Measurements from ENCODE around the gene DRAXIN.
"Not testable (repeated sequence)": the region's sequence is repeated elsewhere in the genome, so short reads cannot be mapped to it uniquely, and the experiment has no call there.

DRAXIN gene

GRCh38 chr1:11691302-11691914 lies at the start of gene DRAXIN:
TSS of gene DRAXIN (plus strand) at chr1:11691710. CDS start at chr1:11706259, 14,549 bp downstream.
- Histone ChIP-seq H3K27ac (peak within 1 kb of the TSS in 1 of 21 experiments; percentile 37), H3K4me3 (peak within 1 kb of the TSS in 6 of 7 experiments; percentile 14 to 47 (median 28))

GRCh38 chr1:11641776-11642305 lies 49.7 kb upstream of the DRAXIN start:
- H3K27ac ChIP-seq, result no peak overlapping the region
- no peak overlapping the region for H3K4me3 ChIP-seq

GRCh38 chr1:11642418-11643017 lies 49.0 kb upstream of the DRAXIN start:
- not testable (repeated sequence) for H3K4me3 ChIP-seq, H3K27ac ChIP-seq

- Histone ChIP-seq H3K27ac (no peak overlapping the region), H3K4me3 (no peak overlapping the region)
Observed at GRCh38 chr1:11643782-11644181, 47.7 kb upstream of the DRAXIN start.

- no peak overlapping the region for H3K27ac ChIP-seq
- H3K4me3 ChIP-seq, result no peak overlapping the region
Observed at GRCh38 chr1:11645270-11645669, 46.2 kb upstream of the DRAXIN start.

- no peak overlapping the region for H3K27ac ChIP-seq
- H3K4me3 ChIP-seq, result no peak overlapping the region
Observed at GRCh38 chr1:11645670-11646265, 45.7 kb upstream of the DRAXIN start.

- no peak overlapping the region for H3K4me3 ChIP-seq
- no peak overlapping the region for H3K27ac ChIP-seq
Observed at GRCh38 chr1:11646317-11646716, 45.2 kb upstream of the DRAXIN start.

GRCh38 chr1:11647333-11647732 lies 44.2 kb upstream of the DRAXIN start:
- Histone ChIP-seq H3K27ac (peak overlapping the region in 2 of 21 experiments; percentile 19 to 62), H3K4me3 (no peak overlapping the region)

GRCh38 chr1:11648039-11648438 lies 43.5 kb upstream of the DRAXIN start:
- peak overlapping the region in 1 of 21 experiments; percentile 62 for H3K27ac ChIP-seq
- no peak overlapping the region for H3K4me3 ChIP-seq

- peak overlapping the region in 1 of 21 experiments; percentile 4 for H3K27ac ChIP-seq
- no peak overlapping the region for H3K4me3 ChIP-seq
Observed at GRCh38 chr1:11648732-11649158, 42.8 kb upstream of the DRAXIN start.

GRCh38 chr1:11649237-11649623 lies 42.3 kb upstream of the DRAXIN start:
- no peak overlapping the region for H3K27ac ChIP-seq

GRCh38 chr1:11649624-11650330 lies 41.7 kb upstream of the DRAXIN start:
- Histone ChIP-seq H3K27ac (no peak overlapping the region), H3K4me3 (no peak overlapping the region)

More at GRCh38 chr1:11649237-11649623, 42.3 kb upstream of the DRAXIN start:
- no peak overlapping the region for H3K4me3 ChIP-seq

- Histone ChIP-seq H3K4me3 (no peak overlapping the region), H3K27ac (peak overlapping the region in 3 of 21 experiments; percentile 17 to 26 (median 18))
Observed at GRCh38 chr1:11650331-11650991, 41.0 kb upstream of the DRAXIN start.

- H3K4me3 ChIP-seq, result no peak overlapping the region
- peak overlapping the region in 1 of 21 experiments; percentile 26 for H3K27ac ChIP-seq
Observed at GRCh38 chr1:11651017-11651416, 40.5 kb upstream of the DRAXIN start.

- no peak overlapping the region for H3K4me3 ChIP-seq
- no peak overlapping the region for H3K27ac ChIP-seq
Observed at GRCh38 chr1:11652203-11652780, 39.2 kb upstream of the DRAXIN start.

- H3K27ac ChIP-seq, result peak overlapping the region in 8 of 21 experiments; percentile 11 to 87 (median 76)
Observed at GRCh38 chr1:11653101-11653860, 38.2 kb upstream of the DRAXIN start.

GRCh38 chr1:11653861-11654136 lies 37.7 kb upstream of the DRAXIN start:
- H3K4me3 ChIP-seq, result peak overlapping the region; percentile 56 to 83 (median 67)
- peak overlapping the region in 11 of 21 experiments; percentile 11 to 87 (median 71) for H3K27ac ChIP-seq

More at GRCh38 chr1:11653101-11653860, 38.2 kb upstream of the DRAXIN start:
- H3K4me3 ChIP-seq, result peak overlapping the region in 1 of 7 experiments; percentile 60

- Histone ChIP-seq H3K4me3 (peak within 1 kb of the TSS; percentile 56 to 83 (median 67)), H3K27ac (peak within 1 kb of the TSS in 19 of 21 experiments; percentile 4 to 87 (median 69))
Observed at GRCh38 chr1:11654137-11654938, 37.2 kb upstream of the DRAXIN start, which contains the start of the genes FBXO2 and FBXO44. TSS of gene FBXO2 (minus strand) at chr1:11654429. CDS start at chr1:11654340, 89 bp downstream. TSS of gene FBXO44 (plus strand) at chr1:11654877. CDS start at chr1:11655836, 959 bp downstream.

Measured in skin epidermis (tissue), 12 donors.